Stimulated activated CD8-positive, alpha-beta memory T cell treated with anti-CD3 and anti-CD28 coated beads, Interleukin-15, amount 100 ng/mL, for 1 hour (primary cell): ENCODE measurements around the gene ZBTB7A.

ENCODE experiments used
- DNase-seq: peaks from one replicate; pipeline ENCODE4 v3.0.0-alpha.2; 2020; ENCODE audit warnings: low read depth

Gene ZBTB7A

GRCh38 chr19:4094291-4094690 is 27.6 kb upstream of the ZBTB7A start:
- DNase-seq: no peak

- no peak for DNase-seq
Observed at GRCh38 chr19:4093643-4094175, 27.0 kb upstream of the ZBTB7A start.

- no peak for DNase-seq
Observed at GRCh38 chr19:4090356-4091220, 23.9 kb upstream of the ZBTB7A start.

- DNase-seq: no peak
Observed at GRCh38 chr19:4089946-4090345, 23.2 kb upstream of the ZBTB7A start.

GRCh38 chr19:4089400-4089908 is 22.8 kb upstream of the ZBTB7A start:
- no peak for DNase-seq

DNA sequence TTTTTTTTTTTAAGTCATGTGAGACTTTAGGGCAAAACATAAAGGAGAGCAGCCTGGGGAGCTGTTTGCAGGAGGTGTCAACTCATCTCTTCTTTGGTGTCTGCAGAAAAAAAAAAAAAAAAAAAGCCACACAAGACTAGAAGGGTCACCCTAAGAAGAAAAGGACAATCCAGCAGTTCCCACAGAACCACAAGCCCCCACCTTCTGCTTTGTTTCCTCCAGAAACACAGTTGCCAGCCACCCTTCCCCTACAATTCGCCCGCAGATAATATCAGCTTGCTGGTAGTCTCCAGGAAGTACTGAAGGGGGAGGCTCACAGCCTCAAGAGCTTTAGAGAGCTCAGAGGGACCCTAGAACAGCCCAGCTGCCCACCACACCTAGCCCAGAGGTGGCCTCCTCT is 22.3 kb upstream of the ZBTB7A start:
- no peak for DNase-seq

GRCh38 chr19:4087787-4088679 is 21.3 kb upstream of the ZBTB7A start:
- DNase-seq: no peak

- no peak for DNase-seq
Observed at GRCh38 chr19:4086411-4086867, 19.7 kb upstream of the ZBTB7A start.

- no peak for DNase-seq
Observed at GRCh38 chr19:4084547-4084877, 17.8 kb upstream of the ZBTB7A start.

- DNase-seq: no peak
Observed at GRCh38 chr19:4083677-4084546, 17.2 kb upstream of the ZBTB7A start.

DNA sequence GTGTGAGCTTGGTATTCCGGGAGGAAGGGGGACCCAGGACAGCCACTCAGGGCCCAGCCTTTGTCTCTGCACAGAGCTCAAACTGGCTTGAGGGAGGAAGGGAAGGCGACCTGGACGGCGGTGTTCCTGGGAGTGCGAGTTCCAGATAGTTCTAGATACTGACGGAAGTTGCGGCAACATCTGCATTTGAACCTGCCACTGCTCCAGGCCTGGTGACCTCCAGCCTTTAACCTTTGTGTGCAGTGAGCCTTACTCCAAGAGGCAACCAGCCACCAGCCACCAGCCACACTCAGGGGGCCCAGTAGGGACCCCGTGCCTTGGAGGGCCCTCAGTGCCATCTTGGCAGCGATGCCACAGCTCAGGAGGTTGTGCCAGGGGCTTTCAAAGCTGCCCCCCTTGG is 15.5 kb upstream of the ZBTB7A start:
- DNase-seq: no peak

DNA sequence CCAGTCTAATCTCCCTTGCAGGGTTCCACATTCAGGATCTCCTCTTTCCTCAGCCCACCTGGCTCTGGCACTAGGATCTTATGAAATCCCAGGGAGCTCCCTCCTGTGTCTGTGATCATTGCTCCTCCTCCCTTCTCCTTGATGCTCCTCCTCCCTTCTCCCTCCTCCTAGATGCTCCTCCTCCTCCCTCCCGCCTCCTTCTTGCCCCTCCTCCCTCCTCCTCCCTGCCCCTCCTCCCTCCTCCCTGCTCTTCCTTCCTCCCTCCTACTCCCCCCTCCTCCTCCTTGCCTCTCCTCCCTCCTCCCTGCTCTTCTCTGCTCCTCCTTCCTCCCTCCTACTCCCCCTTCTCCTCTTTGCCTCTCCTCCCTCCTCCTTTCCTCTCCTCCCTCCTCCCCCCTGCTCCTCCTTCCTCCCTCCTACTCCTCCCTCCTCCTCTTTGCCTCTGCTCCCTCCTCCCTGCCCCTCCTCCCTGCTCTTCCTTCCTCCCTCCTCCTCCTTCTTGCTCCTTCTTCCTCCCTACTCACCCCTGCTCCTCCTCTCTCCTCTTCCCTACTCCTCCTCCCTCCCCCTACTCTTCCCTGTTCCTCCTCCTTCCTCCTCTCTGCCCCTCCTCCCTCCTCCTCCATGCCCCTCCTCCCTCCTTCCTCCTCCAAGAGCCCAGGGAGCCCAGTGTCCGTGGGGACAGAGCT is 14.9 kb upstream of the ZBTB7A start:
- no peak for DNase-seq

GRCh38 chr19:4080473-4080872 is 13.8 kb upstream of the ZBTB7A start:
- no peak for DNase-seq

GRCh38 chr19:4077800-4078684 is 11.3 kb upstream of the ZBTB7A start:
- no peak for DNase-seq

- DNase-seq: no peak
Observed at GRCh38 chr19:4077007-4077374, 10.3 kb upstream of the ZBTB7A start.

- DNase-seq: no peak
Observed at GRCh38 chr19:4075373-4075772, 8.7 kb upstream of the ZBTB7A start.

DNA sequence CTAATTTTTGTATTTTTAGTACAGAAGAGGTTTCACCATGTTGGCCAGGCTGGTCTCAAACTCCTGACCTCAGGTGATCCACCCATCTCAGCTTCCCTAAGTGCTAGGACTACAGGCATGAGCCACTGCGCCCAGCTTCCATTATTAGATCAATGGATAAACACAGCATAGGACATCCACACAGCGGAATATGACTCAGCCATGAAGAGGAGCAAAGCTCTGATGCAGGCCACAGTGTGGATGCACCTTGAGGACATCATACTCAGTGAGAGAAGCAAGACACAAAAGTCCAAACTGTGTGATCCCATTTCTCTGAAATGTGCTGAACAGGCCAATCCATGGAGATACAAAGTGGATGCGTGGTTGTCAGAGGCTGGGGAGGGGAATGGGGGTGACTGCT is 4.9 kb upstream of the ZBTB7A start:
- no peak for DNase-seq

DNA sequence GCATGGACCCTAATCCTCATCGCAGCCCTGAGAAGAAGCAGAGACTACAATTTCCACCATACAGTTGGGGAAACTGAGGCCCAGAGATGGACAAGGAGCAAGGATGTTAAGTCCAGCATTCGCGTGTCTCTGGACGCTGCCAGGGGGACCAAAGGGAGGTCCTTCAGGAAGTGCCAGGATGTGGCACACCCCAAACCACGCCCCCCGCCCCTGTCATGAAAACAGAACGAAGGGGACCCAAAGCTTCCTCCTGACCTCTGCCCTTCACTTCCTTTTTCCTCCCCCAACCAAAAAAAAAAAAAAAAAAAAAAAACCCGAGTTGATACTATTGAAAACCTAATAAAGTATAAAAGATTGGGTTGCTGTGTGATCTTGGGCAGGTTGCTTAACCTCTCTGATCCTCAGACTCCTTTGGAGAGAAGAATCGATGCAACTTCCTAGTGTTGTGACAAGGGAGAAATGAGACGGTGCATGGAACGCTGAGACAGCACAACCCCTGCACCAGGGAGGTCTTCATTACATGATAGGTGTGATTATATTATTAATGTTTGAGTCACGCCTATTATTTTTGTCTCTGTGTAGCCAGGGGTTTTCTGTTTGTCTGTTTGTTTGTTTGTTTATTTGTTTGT is 2.7 kb upstream of the ZBTB7A start:
- DNase-seq: no peak
